ENCODE results near the gene SAMD3. TPM values are rescaled to one million over a fixed set of nuclear protein-coding genes. Genes with fewer than 3 reads are reported as not detected.
"Not testable (repeated sequence)": the region's sequence is repeated elsewhere in the genome, so short reads cannot be mapped to it uniquely, and the experiment has no call there.

The SAMD3 gene
- total and polyA plus RNA-seq, 2 of the 4 experiments (the other 2 are of a cell fraction), result 3.0 to 3.9 TPM

DNA sequence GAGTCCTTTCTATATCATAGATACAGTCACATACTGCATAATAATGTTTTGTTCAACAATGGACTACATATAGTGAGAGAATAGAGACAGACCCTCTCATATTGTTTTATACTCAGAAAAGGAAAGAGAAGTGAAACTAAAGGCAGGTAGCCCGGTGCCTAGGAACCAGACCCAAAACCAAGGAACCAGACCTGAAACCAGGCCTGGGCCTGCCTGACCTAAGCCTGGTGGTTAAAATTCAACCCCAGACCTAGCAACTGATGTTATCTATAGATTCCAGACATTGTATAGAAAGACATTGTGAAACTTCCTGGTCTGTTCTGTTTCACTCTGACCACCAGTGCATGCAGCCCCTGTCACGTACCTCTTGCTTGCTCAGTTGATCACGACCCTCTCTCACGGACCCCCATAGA is 37.3 kb upstream of the SAMD3 start:
- dilution Hi-C loops (cut with HindIII; ENCODE audit: low sequenced_read_pairs, unreplicated experiment); CTCF ChIA-PET; BruUV-seq (replicated peaks): not testable (repeated sequence)

More for the DNA sequence above, 37.3 kb upstream of the SAMD3 start:
- ATAC-seq (ENCODE audit: low read depth); H2BK20ac ChIP-seq (ENCODE audit: low read depth, low read length); in situ Hi-C loops (cut with MboI; ENCODE audit: low sequenced_read_pairs); POLR2A ChIA-PET (ENCODE audit: unreplicated experiment); H3K4me2 ChIP-seq (ENCODE audit: low read depth, low read length); H3K27me3 ChIP-seq (ENCODE audit: control insufficient read depth, insufficient read depth, low read length); H3K27ac ChIP-seq (ENCODE audit: insufficient read depth, low read length); H4K5ac ChIP-seq (ENCODE audit: low read depth, low read length); H2BK5ac ChIP-seq (ENCODE audit: low read depth, low read length, poor library complexity, severe bottlenecking); DNase-seq; H4K20me1 ChIP-seq (ENCODE audit: insufficient read depth, low read length); H2AK9ac ChIP-seq (replicated peaks; ENCODE audit: low read depth, low read length, poor library complexity); H2BK120ac ChIP-seq (ENCODE audit: low read depth, low read length); H3K9ac ChIP-seq (ENCODE audit: low read depth, low read length); H3K56ac ChIP-seq (ENCODE audit: extremely low read depth, insufficient read depth, low read length); H2BK15ac ChIP-seq (ENCODE audit: low read depth, low read length); H2AK5ac ChIP-seq (ENCODE audit: low read depth, low read length); H3K14ac ChIP-seq (replicated peaks; ENCODE audit: low read depth, low read length); H3K4me1 ChIP-seq (ENCODE audit: control insufficient read depth, insufficient read depth, low read length); H2AFZ ChIP-seq (replicated peaks; ENCODE audit: low read length, poor library complexity); H3K79me1 ChIP-seq (ENCODE audit: low read depth in 1 of 2, low read length in 2 of 2); H3K4me3 ChIP-seq (ENCODE audit: insufficient read depth, low read depth, low read length); H4K91ac ChIP-seq (ENCODE audit: insufficient read depth, low read depth, low read length); intact Hi-C loops (cut with micrococcal nuclease); H3K4ac ChIP-seq (ENCODE audit: low read depth, low read length); H3K23ac ChIP-seq (ENCODE audit: low read depth, low read length); H3K9me3 ChIP-seq (ENCODE audit: control insufficient read depth, insufficient read depth, low read length); H4K8ac ChIP-seq (ENCODE audit: low read depth in 2 of 2, low read length in 2 of 2); H3K36me3 ChIP-seq (ENCODE audit: control insufficient read depth, insufficient read depth, low read length); H3K18ac ChIP-seq (ENCODE audit: low read depth, low read length); H3K9me1 ChIP-seq (ENCODE audit: insufficient read depth, low read length): not testable (repeated sequence)
- no CpG with 5 or more reads among the region's 4 CpGs for WGBS, 2 experiments (ENCODE audit: extremely low coverage in 2 of 2, insufficient read length in 1 of 2)
